Stimulated activated CD4-positive, alpha-beta T cell treated with anti-CD3 and anti-CD28 coated beads, Interleukin-1b, Interleukin-23, amount 100 ng/mL, for 48 hours (primary cell): ENCODE results near the gene OTUB2.

Experiments used
- DNase-seq: peaks from one replicate; pipeline ENCODE4 v3.0.0-alpha.2; 2020

Gene OTUB2

GRCh38 chr14:93997916-93998870 lies 27.9 kb upstream of the OTUB2 start:
- DNase-seq = no peak

GRCh38 chr14:93998871-93999403 lies 27.2 kb upstream of the OTUB2 start:
- no peak for DNase-seq

GRCh38 chr14:93999573-93999972 lies 26.6 kb upstream of the OTUB2 start:
- DNase-seq = no peak

- no peak for DNase-seq
These were observed 25.9 kb upstream of the OTUB2 start for GRCh38 chr14:94000267-94000666.

- DNase-seq = no peak
These were observed 25.1 kb upstream of the OTUB2 start for GRCh38 chr14:94001016-94001415.

GRCh38 chr14:94001501-94002396 lies 24.4 kb upstream of the OTUB2 start:
- peak; percentile 62 for DNase-seq

- no peak for DNase-seq
These were observed 22.7 kb upstream of the OTUB2 start for GRCh38 chr14:94003397-94003796.

- no peak for DNase-seq
These were observed 22.1 kb upstream of the OTUB2 start for GRCh38 chr14:94004015-94004414.

- no peak for DNase-seq
These were observed 20.6 kb upstream of the OTUB2 start for GRCh38 chr14:94005324-94006073.

GRCh38 chr14:94008234-94008633 lies 17.9 kb upstream of the OTUB2 start:
- no peak for DNase-seq

- DNase-seq = no peak
These were observed 16.4 kb upstream of the OTUB2 start for GRCh38 chr14:94009767-94010166.

GRCh38 chr14:94010625-94011024 lies 15.5 kb upstream of the OTUB2 start:
- DNase-seq = no peak

GRCh38 chr14:94011795-94012194 lies 14.3 kb upstream of the OTUB2 start:
- no peak for DNase-seq

- DNase-seq = no peak
These were observed 11.8 kb upstream of the OTUB2 start for GRCh38 chr14:94014382-94014781.

- DNase-seq = no peak
These were observed 10.9 kb upstream of the OTUB2 start for GRCh38 chr14:94015223-94015622.

GRCh38 chr14:94016446-94016976 lies 9.6 kb upstream of the OTUB2 start:
- no peak for DNase-seq

GRCh38 chr14:94018308-94018707 lies 7.8 kb upstream of the OTUB2 start:
- DNase-seq = no peak

GRCh38 chr14:94019329-94019728 lies 6.8 kb upstream of the OTUB2 start:
- no peak for DNase-seq

- DNase-seq = no peak
These were observed 5.9 kb upstream of the OTUB2 start for GRCh38 chr14:94020267-94020666.

- DNase-seq = no peak
These were observed 5.1 kb upstream of the OTUB2 start for GRCh38 chr14:94021001-94021400.

- DNase-seq = peak; percentile 26
These were observed 4.6 kb upstream of the OTUB2 start for GRCh38 chr14:94021416-94022157.
